HG03439 (cell line): ENCODE data around the gene TBC1D24.
"Not testable (repeated sequence)": the region's sequence is repeated elsewhere in the genome, so short reads cannot be mapped to it uniquely, and the experiment has no call there.

ENCODE experiments used
- ATAC-seq: cut with Tn5 transposase; IDR thresholded peaks from one replicate; pipeline ENCODE4 v1.9.1; 2021; ENCODE audit warnings: mild to moderate bottlenecking, moderate library complexity; ENCODE audit not compliant: unreplicated experiment

TBC1D24 gene

GRCh38 chr16:2529961-2530628 lies 55.2 kb downstream of the TBC1D24 start:
- ATAC-seq, result no peak

DNA sequence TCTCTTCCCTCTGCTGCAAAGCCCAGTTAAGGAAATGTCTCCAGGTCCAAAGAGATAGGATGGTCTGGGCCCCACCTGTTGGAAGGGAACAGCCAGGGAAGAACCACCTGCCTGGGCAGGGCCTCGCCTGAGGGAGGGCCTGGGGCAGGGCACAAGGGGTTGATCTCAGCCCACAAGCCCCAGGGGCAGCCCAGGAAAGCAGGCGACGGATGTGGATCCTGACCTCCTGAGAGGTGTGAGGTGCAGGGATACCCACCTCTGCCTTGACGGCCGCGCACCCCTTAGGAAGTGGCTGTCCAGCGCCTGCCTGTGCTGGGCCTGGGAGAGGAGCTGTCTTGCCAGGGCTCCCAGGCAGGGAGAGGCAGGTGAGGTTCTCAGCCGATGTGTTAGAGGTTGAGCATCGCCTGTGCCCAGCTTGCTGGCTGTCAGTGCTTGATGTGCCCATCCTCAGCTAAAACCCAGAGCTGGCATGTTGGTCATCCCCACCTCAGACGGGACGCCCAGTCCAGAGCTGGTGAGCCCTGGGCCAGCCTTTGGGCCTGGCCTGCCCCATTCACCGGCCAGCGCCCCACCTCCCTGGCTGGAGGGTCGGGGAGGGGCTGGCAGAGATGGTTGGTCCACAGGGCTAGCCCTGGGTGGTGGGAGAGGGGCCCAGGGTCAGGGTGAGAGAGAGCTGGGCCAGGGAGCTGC lies 55.8 kb downstream of the TBC1D24 start:
- no peak for ATAC-seq

GRCh38 chr16:2531371-2531695 lies 56.4 kb downstream of the TBC1D24 start, which contains the start of gene CEMP1:
Gene CEMP1 (minus strand): TSS chr16:2531408. CDS start chr16:2531073, 335 bp downstream.
- no peak for ATAC-seq

DNA sequence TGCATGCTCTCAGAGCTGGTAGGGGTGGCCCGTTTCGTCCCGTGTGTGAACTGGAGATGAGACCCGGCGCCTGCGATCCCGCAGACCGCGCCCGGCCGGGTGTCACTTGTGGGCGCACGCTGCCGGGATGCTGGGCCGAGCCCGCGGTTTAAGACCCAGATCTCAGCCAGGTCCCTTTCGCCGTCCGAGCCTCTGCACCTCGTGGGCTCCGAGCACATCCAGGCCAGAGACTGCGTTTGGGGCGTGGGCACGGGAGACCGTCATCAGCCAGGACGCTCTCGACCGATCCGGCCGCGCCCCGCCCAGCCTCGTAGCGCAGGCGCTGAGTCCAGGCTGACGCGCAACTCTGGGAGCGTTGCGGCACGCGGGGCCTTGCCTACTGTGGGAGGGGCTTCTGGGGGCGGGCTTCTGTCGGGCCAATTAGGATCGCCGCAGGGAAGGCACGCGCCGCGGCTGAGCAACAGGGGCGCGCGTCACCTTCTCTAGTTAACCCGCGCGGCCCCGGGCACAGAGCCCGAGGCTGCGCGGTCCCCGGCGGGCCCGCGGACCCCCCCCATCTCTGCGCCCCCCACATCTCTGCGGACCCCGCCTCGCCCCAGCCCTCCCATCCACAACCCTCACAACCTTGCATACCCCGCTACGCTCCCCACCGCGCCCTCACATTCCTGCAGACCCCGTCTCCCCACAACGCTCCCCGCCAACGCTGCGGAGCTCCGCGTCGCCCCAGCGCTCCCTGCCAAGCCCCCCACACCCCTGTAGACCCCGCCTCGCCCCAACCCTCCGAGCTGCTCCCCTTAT lies 57.0 kb downstream of the TBC1D24 start:
- ATAC-seq, result peak; percentile 65

- no peak for ATAC-seq
Observed at GRCh38 chr16:2532494-2533141, 57.7 kb downstream of the TBC1D24 start.

DNA sequence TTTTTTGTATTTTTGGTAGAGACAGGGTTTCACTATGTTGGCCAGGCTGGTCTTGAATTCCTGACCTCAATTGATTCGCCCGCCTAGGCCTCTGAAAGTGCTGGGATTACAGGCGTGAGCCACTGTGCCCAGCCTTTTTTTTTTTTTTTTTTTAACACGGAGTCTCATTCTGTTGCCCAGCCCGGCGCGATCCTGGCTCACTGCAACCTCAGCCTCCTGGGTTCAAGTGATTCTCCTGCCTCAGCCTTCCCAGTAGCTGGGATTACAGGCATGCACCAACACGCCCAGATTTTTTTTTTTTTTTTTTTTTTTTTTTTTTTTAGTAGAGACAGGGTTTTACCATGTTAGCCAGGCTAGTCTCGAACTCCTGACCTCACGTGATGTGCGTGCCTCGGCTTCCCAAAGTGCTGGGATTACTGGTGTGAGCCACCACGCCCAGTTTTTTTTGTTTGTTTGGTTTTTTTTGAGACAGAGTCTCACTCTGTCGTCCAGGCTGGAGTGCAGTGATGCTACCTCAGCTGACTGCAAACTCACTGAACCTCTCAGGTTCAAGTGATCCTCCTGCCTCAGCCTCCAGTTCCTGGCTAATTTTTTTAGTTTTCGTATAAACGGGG lies 58.3 kb downstream of the TBC1D24 start:
- ATAC-seq, result not testable (repeated sequence)

DNA sequence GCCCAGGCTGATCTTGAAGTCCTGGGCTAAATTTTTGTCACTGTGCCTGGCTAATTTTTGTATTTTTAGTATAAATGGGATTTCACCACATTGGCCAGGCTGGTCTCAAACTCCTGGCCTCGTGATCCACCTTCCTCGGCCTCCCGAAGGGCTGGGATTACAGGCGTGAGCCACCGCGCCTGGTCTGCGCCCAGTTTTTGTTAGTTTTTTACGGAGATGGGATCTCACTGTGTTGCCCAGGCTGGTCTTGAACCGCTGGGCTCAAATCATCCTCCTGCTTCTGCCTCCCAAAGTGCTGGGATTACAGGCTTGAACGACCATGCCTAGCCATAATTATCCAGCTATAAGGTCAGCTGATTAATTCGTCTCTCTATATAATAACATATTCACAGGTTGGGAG lies 59.0 kb downstream of the TBC1D24 start:
- no peak for ATAC-seq

DNA sequence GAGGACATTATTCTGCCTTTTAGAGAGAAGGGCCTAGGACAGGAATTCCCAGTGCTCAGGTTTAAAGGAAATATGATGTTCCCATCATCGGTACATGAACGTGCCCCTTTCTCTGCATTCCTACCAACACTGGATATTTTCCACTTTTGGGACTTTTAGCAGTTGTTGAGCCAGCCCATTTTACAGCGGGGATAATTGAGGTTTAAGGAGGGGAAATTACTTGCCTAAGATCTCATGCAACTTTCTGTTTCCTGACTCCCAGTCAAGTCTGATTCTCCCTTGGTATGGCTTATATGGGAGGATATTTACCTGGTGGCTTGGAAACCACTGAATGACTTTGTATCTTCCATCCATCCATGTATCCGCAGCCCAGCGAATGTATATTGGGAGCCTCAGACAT lies 59.4 kb downstream of the TBC1D24 start:
- ATAC-seq, result not testable (repeated sequence)

DNA sequence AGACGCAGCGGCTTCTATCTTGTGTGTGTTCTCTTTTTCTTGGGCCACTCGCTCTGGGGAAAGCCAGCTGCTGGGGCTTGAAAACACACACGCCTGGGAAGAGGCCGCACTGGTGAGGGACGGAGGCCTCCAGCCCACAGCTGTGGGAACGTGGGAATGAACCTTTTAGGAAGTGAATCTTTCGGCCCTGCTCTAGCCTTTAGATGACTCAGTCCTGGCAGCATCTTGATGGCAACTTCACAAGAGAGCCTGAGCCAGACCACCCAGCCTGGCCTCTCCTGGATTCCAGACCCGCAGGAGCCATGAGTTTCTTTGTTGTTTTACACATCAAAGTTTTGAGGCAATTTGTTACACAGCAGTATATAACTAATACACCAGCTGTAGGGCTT lies 60.7 kb downstream of the TBC1D24 start:
- ATAC-seq, result no peak

GRCh38 chr16:2537451-2538379 lies 62.8 kb downstream of the TBC1D24 start, which contains the start of gene PDPK1:
Gene PDPK1 (plus strand): TSS chr16:2538021. CDS start chr16:2538113, 92 bp downstream.
- ATAC-seq, result peak; percentile 77

- not testable (repeated sequence) for ATAC-seq
Observed at GRCh38 chr16:2539192-2539844, 64.4 kb downstream of the TBC1D24 start.

- not testable (repeated sequence) for ATAC-seq
Observed at GRCh38 chr16:2539845-2540458, 65.0 kb downstream of the TBC1D24 start.

- not testable (repeated sequence) for ATAC-seq
Observed at GRCh38 chr16:2540912-2541311, 66.0 kb downstream of the TBC1D24 start.

DNA sequence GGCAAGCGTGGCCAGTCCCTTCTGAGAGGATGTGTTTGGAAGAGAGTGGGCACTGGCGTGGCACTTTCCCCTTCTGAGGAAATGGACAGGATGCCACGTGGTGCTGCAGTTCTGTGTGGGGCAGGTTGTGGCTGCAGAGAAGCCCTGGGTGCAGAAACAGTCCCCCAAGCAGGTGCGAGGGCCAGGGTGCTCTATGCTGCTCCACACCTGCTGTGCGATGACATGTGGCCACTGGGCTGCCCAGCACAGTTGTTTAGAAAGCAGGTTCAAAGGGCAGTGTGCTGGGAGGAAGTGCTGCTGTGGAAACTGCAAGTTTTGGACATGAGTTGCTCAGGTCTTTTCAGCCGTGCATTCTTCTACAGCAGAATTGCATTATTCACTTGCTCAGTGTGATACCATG lies 66.5 kb downstream of the TBC1D24 start:
- ATAC-seq, result not testable (repeated sequence)

GRCh38 chr16:2543771-2544170 lies 68.8 kb downstream of the TBC1D24 start:
- not testable (repeated sequence) for ATAC-seq

- ATAC-seq, result not testable (repeated sequence)
Observed at GRCh38 chr16:2550283-2550878, 75.5 kb downstream of the TBC1D24 start.

DNA sequence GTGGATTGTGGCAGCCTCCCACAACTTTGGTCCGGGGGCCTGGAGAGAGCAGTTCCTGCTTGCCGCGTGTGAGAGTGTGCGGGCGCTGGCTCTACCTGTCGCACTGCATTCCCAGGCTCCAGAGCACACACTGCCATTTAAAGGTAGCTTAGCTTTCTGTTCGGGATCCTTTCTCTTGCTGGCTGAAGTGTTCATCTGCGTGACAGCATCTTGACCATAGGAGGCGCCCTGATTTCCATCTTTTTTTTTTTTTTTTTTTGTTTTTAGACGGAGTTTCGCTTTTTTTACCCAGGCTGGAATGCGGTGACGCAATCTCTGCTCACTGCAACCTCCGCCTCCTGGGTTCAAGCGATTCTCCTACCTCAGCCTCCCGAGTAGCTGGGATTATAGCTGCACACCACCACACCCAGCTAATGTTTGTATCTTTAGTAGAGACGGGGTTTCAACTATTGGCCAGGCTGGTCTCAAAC lies 76.5 kb downstream of the TBC1D24 start:
- not testable (repeated sequence) for ATAC-seq
